NCI-H146 treated with DMSO at 0.1 percent for 48 hours (cell line): Measurements from ENCODE around the gene ARHGAP20.
A peak's percentile ranks its signal among the peaks of the same experiment; 100 is the strongest.

Source experiments
- DNase-seq: peaks from one replicate; lab custom pipeline; 2025; ENCODE audit not compliant: unreplicated experiment; lab: John Stamatoyannopoulos, UW

Gene ARHGAP20

GRCh38 chr11:110711776-110712658 is at the start of gene ARHGAP20:
Gene ARHGAP20 (minus strand): TSS chr11:110712437. CDS start chr11:110712231, 206 bp downstream.
- DNase-seq, result peak; percentile 58

GRCh38 chr11:110761991-110762390 is 49.8 kb upstream of the ARHGAP20 start:
- DNase-seq, result no peak

GRCh38 chr11:110761131-110761530 is 48.9 kb upstream of the ARHGAP20 start:
- no peak for DNase-seq

- DNase-seq, result no peak
These were observed 47.7 kb upstream of the ARHGAP20 start for GRCh38 chr11:110759972-110760381.

GRCh38 chr11:110757962-110758755 is 45.9 kb upstream of the ARHGAP20 start:
- no peak for DNase-seq

GRCh38 chr11:110757066-110757465 is 44.8 kb upstream of the ARHGAP20 start:
- no peak for DNase-seq

- DNase-seq, result no peak
These were observed 43.7 kb upstream of the ARHGAP20 start for GRCh38 chr11:110755941-110756340.

- no peak for DNase-seq
These were observed 40.7 kb upstream of the ARHGAP20 start for GRCh38 chr11:110752890-110753289.

GRCh38 chr11:110750100-110750499 is 37.9 kb upstream of the ARHGAP20 start:
- no peak for DNase-seq

- no peak for DNase-seq
These were observed 35.3 kb upstream of the ARHGAP20 start for GRCh38 chr11:110747531-110747930.

- DNase-seq, result no peak
These were observed 26.4 kb upstream of the ARHGAP20 start for GRCh38 chr11:110738641-110739040.

GRCh38 chr11:110737593-110737992 is 25.4 kb upstream of the ARHGAP20 start:
- no peak for DNase-seq

GRCh38 chr11:110736171-110736553 is 23.9 kb upstream of the ARHGAP20 start:
- DNase-seq, result no peak

- DNase-seq, result no peak
These were observed 23.4 kb upstream of the ARHGAP20 start for GRCh38 chr11:110735455-110736170.

- DNase-seq, result no peak
These were observed 22.6 kb upstream of the ARHGAP20 start for GRCh38 chr11:110734790-110735189.

- no peak for DNase-seq
These were observed 18.5 kb upstream of the ARHGAP20 start for GRCh38 chr11:110730773-110731172.

GRCh38 chr11:110728883-110729282 is 16.6 kb upstream of the ARHGAP20 start:
- DNase-seq, result no peak

- DNase-seq, result no peak
These were observed 16.2 kb upstream of the ARHGAP20 start for GRCh38 chr11:110728476-110728875.

- DNase-seq, result no peak
These were observed 12.1 kb upstream of the ARHGAP20 start for GRCh38 chr11:110724358-110724757.

GRCh38 chr11:110720431-110721275 is 8.4 kb upstream of the ARHGAP20 start:
- no peak for DNase-seq
